HG02973 (cell line): ENCODE data around the gene DEAF1.

Source experiments
- ATAC-seq: cut with Tn5 transposase; IDR thresholded peaks from one replicate; pipeline ENCODE4 v1.9.1; 2021; ENCODE audit warnings: moderate library complexity; ENCODE audit not compliant: unreplicated experiment

The DEAF1 gene

GRCh38 chr11:597166-597725, 97.8 kb downstream of the DEAF1 start:
- no peak for ATAC-seq

DNA sequence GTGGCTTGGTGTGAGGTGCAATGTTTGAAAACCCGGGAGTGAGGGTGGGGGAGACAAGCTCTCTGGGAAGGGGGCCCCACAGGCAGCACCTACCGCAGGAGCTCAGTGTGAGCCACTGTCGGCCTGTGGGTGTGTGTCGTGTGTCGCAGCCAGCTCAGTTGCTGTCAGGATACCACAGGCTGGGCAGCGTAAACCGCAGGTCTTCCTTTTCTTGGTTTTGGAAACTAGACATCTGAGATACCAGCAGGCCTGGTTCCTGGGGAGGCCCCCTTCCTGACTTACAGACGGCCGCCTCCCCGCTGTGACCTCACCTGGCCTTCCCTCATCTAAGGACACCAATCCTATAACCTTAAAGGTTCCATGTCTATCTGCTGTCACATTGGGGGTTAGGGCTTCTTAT, 98.6 kb downstream of the DEAF1 start:
- no peak for ATAC-seq

DNA sequence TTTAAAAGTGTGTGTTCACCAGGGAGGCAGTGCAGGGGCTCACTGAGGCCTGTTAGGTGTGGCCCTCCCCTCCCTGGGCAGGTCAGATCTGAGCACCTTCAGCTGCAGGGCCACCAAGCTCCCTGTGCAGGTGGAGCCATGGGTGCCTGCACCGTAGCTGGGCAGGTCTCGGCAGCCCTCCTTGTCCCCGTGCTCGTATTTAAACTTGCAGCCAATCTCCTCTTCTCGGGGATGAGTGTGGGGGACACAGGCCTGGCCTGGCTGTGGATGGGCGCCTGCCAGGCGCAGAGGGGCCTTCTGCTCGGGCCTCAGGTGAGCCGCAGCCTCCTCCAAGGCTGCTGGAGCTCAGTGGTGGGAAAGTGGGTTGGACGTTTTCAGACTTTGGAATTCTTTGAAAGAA, 99.6 kb downstream of the DEAF1 start:
- no peak for ATAC-seq
